Stimulated activated CD4-positive, alpha-beta T cell treated with anti-CD3 and anti-CD28 coated beads, Interleukin-4, amount 100 ng/mL, for 1 hour (primary cell): ENCODE results near the gene PKHD1.
"Not testable (repeated sequence)": the region's sequence is repeated elsewhere in the genome, so short reads cannot be mapped to it uniquely, and the experiment has no call there.

ENCODE experiments used
- DNase-seq: peaks from one replicate; pipeline ENCODE4 v3.0.0-alpha.2; 2020

Gene PKHD1

GRCh38 chr6:51922479-51922878, 164.9 kb downstream of the PKHD1 start:
- DNase-seq = not testable (repeated sequence)

- DNase-seq = not testable (repeated sequence)
Observed at GRCh38 chr6:51918347-51918746, 169.1 kb downstream of the PKHD1 start.

GRCh38 chr6:51915098-51915497, 172.3 kb downstream of the PKHD1 start:
- no peak for DNase-seq

- no peak for DNase-seq
Observed at GRCh38 chr6:51913265-51913664, 174.1 kb downstream of the PKHD1 start.

- DNase-seq = no peak
Observed at GRCh38 chr6:51910851-51911250, 176.6 kb downstream of the PKHD1 start.

GRCh38 chr6:51908243-51908642, 179.2 kb downstream of the PKHD1 start:
- no peak for DNase-seq

- no peak for DNase-seq
Observed at GRCh38 chr6:51901766-51902764, 185.3 kb downstream of the PKHD1 start.

GRCh38 chr6:51893366-51893765, 194.0 kb downstream of the PKHD1 start:
- no peak for DNase-seq

- DNase-seq = no peak
Observed at GRCh38 chr6:51892750-51893149, 194.7 kb downstream of the PKHD1 start.

GRCh38 chr6:51892339-51892738, 195.1 kb downstream of the PKHD1 start:
- no peak for DNase-seq

- DNase-seq = no peak
Observed at GRCh38 chr6:51891784-51892183, 195.6 kb downstream of the PKHD1 start.

- no peak for DNase-seq
Observed at GRCh38 chr6:51887859-51888258, 199.6 kb downstream of the PKHD1 start.

GRCh38 chr6:51885957-51886356, 201.5 kb downstream of the PKHD1 start:
- no peak for DNase-seq

- no peak for DNase-seq
Observed at GRCh38 chr6:51868591-51869355, 218.6 kb downstream of the PKHD1 start.

GRCh38 chr6:51866867-51867266, 220.5 kb downstream of the PKHD1 start:
- DNase-seq = no peak

- no peak for DNase-seq
Observed at GRCh38 chr6:51865996-51866395, 221.4 kb downstream of the PKHD1 start.

- DNase-seq = no peak
Observed at GRCh38 chr6:51865176-51865575, 222.2 kb downstream of the PKHD1 start.

GRCh38 chr6:51857134-51857533, 230.3 kb downstream of the PKHD1 start:
- DNase-seq = no peak

GRCh38 chr6:51856508-51856907, 230.9 kb downstream of the PKHD1 start:
- no peak for DNase-seq

GRCh38 chr6:51855310-51856082, 231.9 kb downstream of the PKHD1 start:
- DNase-seq = no peak

GRCh38 chr6:51854876-51855275, 232.5 kb downstream of the PKHD1 start:
- no peak for DNase-seq

- no peak for DNase-seq
Observed at GRCh38 chr6:51854347-51854746, 233.1 kb downstream of the PKHD1 start.

GRCh38 chr6:51853109-51853508, 234.3 kb downstream of the PKHD1 start:
- DNase-seq = not testable (repeated sequence)
